Measurements from ENCODE around the gene AFAP1L2. TPM values are rescaled to one million over a fixed set of nuclear protein-coding genes. Genes with fewer than 3 reads are reported as not detected.

Gene AFAP1L2
- total RNA-seq, 1 experiment from 2014 or later = 170 TPM

DNA sequence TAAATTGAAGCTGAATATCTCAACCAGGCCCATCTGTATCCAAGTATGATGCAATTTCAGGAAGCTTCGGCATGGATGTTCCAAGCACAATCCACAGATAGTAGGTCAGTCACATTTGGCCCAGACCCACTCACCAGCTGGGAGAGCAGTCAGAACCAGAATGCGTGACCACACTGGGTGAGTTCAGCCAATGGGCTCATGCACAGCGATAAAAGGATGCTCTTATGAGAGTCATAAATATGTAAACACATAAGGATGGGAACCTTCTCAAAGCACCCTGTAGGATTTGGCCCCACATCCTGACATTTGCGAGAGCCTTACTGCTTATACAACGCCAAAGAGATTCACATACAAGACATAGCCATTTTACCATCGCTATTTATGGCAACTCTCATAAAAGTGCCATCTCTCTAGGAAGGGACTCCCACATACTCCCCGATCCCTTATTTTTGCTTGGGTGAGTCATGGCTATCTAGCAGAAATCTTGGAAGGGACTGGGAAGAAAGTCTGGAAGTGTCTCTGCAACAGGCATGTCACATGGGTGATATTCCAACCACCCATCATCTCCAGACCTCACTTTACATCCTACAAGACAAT is 3.0 kb downstream of the AFAP1L2 start:
- ChIA-PET CTCF (interaction anchor here (1.1 kb wide), 1 partner anchor 27 kb away, joined by 3 read pairs; no protein-coding TSS in a partner anchor), POLR2A (no interaction called here)
- ATAC-seq = no peak
- intact Hi-C loops (cut with micrococcal nuclease; ENCODE audit: unreplicated experiment) (loop anchor here (5.0 kb wide), 1 partner anchor 94 kb away; no protein-coding TSS in a partner anchor), in situ Hi-C loops (cut with HindIII; ENCODE audit: low pct_unique_long_range_greater_than_20kb, low sequenced_read_pairs) (no loop called here)
- TF ChIP-seq SIN3A (IDR thresholded peaks at IDR 0.05; ENCODE audit: borderline replicate concordance, insufficient read depth, low read depth, low read length) (no peak), POLR2AphosphoS5 (IDR thresholded peaks at IDR 0.05; ENCODE audit: low read depth, low read length) (no peak)
- TF ChIP-seq, protein P1, sequence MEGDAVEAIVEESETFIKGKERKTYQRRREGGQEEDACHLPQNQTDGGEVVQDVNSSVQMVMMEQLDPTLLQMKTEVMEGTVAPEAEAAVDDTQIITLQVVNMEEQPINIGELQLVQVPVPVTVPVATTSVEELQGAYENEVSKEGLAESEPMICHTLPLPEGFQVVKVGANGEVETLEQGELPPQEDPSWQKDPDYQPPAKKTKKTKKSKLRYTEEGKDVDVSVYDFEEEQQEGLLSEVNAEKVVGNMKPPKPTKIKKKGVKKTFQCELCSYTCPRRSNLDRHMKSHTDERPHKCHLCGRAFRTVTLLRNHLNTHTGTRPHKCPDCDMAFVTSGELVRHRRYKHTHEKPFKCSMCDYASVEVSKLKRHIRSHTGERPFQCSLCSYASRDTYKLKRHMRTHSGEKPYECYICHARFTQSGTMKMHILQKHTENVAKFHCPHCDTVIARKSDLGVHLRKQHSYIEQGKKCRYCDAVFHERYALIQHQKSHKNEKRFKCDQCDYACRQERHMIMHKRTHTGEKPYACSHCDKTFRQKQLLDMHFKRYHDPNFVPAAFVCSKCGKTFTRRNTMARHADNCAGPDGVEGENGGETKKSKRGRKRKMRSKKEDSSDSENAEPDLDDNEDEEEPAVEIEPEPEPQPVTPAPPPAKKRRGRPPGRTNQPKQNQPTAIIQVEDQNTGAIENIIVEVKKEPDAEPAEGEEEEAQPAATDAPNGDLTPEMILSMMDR (IDR thresholded peaks at IDR 0.05) = no peak
- Histone ChIP-seq H3K27ac (ENCODE audit: low read length) (peak overlapping the region; percentile 95), H3K36me3 (ENCODE audit: control insufficient read depth, insufficient read depth, low read length) (no peaks in the 10 kb centered on the region), H3K27me3 (ENCODE audit: control insufficient read depth, insufficient read depth, low read length) (no peaks in the 10 kb centered on the region), H3K4me1 (ENCODE audit: control insufficient read depth, insufficient read depth, low read length) (peaks cover 73% of the 10 kb centered on the region), H3K9me3 (ENCODE audit: control insufficient read depth, insufficient read depth, low read depth, low read length) (no peaks in the 10 kb centered on the region), H3K4me3 (ENCODE audit: low read depth in 2 of 2, low read length in 2 of 2) (peak overlapping the region; percentile 12 to 77)
- no peak for DNase-seq (ENCODE audit: low read depth, low spot score)
- BruUV-seq (replicated peaks) = no TSS peak

DNA sequence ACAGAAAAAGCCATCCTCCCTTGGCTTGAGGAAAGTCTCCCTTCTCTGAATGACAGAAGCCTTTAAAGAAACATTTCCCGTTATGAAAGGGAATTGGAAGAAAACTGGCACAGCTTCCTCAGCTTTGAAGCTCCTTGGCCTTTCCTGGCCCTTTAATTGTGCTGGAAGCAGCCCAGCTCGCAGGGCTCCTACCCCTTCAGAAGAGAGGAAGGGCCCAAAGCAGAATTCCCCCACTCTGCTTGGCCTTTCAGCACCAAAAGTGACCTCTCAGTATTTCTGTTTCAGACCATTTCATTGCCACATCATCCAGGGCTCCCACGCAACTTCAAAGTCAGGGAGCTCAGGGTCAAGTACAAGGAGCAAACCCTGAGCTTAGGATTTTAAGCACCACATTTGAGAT is 4.2 kb downstream of the AFAP1L2 start:
- DNase-seq (ENCODE audit: low read depth, low spot score) = no peak
- TF ChIP-seq TCF7L2 (IDR thresholded peaks at IDR 0.05; ENCODE audit: low read depth, low read length) = peak; percentile 69
- TF ChIP-seq SIN3A (IDR thresholded peaks at IDR 0.05; ENCODE audit: borderline replicate concordance, insufficient read depth, low read depth, low read length) = no peak
- TF ChIP-seq, protein P1 (IDR thresholded peaks at IDR 0.05) = no peak
- in situ Hi-C loops (cut with HindIII; ENCODE audit: low pct_unique_long_range_greater_than_20kb, low sequenced_read_pairs) = no loop called here
- no peak overlapping the region for H3K4me3 ChIP-seq (ENCODE audit: low read depth in 2 of 2, low read length in 2 of 2)
- no peaks in the 10 kb centered on the region for H3K9me3 ChIP-seq (ENCODE audit: control insufficient read depth, insufficient read depth, low read depth, low read length)
- no TSS peak for BruUV-seq (replicated peaks)
- ATAC-seq = no peak
- H3K36me3 ChIP-seq (ENCODE audit: control insufficient read depth, insufficient read depth, low read length) = no peaks in the 10 kb centered on the region
- intact Hi-C loops (cut with micrococcal nuclease; ENCODE audit: unreplicated experiment) = loop anchor here (5.0 kb wide), 1 partner anchor 93 kb away; no protein-coding TSS in a partner anchor
- ChIA-PET CTCF (no interaction called here), POLR2A (no interaction called here)
- H3K27ac ChIP-seq (ENCODE audit: low read length) = peak overlapping the region; percentile 95
- H3K27me3 ChIP-seq (ENCODE audit: control insufficient read depth, insufficient read depth, low read length) = no peaks in the 10 kb centered on the region
- peaks cover 77% of the 10 kb centered on the region for H3K4me1 ChIP-seq (ENCODE audit: control insufficient read depth, insufficient read depth, low read length)

DNA sequence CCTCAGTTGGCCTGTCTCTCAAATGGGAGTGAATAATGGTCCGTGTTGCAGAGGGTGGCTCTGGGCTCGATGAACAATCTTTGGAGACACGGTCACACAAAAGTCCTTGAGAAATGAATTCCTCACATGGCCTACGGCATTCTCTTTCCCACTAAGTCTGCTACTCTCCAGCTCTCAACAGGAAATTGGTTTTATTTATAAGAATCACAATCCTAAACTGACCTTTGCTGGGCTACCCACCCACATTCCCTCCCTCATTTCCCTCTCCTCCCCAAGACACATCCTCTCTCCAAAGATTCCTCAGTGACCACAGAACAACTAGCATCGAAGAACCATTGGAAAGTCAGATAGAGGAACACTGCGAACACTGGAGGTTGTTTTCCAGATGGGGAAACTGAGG is 4.7 kb downstream of the AFAP1L2 start:
- Histone ChIP-seq H3K27ac (ENCODE audit: low read length) (peak overlapping the region; percentile 95), H3K27me3 (ENCODE audit: control insufficient read depth, insufficient read depth, low read length) (no peaks in the 10 kb centered on the region), H3K4me1 (ENCODE audit: control insufficient read depth, insufficient read depth, low read length) (peaks cover 82% of the 10 kb centered on the region), H3K36me3 (ENCODE audit: control insufficient read depth, insufficient read depth, low read length) (no peaks in the 10 kb centered on the region), H3K4me3 (ENCODE audit: low read depth in 2 of 2, low read length in 2 of 2) (no peak overlapping the region), H3K9me3 (ENCODE audit: control insufficient read depth, insufficient read depth, low read depth, low read length) (no peaks in the 10 kb centered on the region)
- CTCF ChIA-PET = no interaction called here
- ATAC-seq = no peak
- intact Hi-C loops (cut with micrococcal nuclease; ENCODE audit: unreplicated experiment) (no loop called here), in situ Hi-C loops (cut with HindIII; ENCODE audit: low pct_unique_long_range_greater_than_20kb, low sequenced_read_pairs) (no loop called here)
- POLR2A ChIA-PET = no interaction called here
- no TSS peak for BruUV-seq (replicated peaks)
- no peak for TF ChIP-seq TCF7L2 (IDR thresholded peaks at IDR 0.05; ENCODE audit: low read depth, low read length)
- no peak for TF ChIP-seq POLR2AphosphoS5 (IDR thresholded peaks at IDR 0.05; ENCODE audit: low read depth, low read length)
- TF ChIP-seq, protein P1 (IDR thresholded peaks at IDR 0.05) = no peak
- TF ChIP-seq, protein P2, sequence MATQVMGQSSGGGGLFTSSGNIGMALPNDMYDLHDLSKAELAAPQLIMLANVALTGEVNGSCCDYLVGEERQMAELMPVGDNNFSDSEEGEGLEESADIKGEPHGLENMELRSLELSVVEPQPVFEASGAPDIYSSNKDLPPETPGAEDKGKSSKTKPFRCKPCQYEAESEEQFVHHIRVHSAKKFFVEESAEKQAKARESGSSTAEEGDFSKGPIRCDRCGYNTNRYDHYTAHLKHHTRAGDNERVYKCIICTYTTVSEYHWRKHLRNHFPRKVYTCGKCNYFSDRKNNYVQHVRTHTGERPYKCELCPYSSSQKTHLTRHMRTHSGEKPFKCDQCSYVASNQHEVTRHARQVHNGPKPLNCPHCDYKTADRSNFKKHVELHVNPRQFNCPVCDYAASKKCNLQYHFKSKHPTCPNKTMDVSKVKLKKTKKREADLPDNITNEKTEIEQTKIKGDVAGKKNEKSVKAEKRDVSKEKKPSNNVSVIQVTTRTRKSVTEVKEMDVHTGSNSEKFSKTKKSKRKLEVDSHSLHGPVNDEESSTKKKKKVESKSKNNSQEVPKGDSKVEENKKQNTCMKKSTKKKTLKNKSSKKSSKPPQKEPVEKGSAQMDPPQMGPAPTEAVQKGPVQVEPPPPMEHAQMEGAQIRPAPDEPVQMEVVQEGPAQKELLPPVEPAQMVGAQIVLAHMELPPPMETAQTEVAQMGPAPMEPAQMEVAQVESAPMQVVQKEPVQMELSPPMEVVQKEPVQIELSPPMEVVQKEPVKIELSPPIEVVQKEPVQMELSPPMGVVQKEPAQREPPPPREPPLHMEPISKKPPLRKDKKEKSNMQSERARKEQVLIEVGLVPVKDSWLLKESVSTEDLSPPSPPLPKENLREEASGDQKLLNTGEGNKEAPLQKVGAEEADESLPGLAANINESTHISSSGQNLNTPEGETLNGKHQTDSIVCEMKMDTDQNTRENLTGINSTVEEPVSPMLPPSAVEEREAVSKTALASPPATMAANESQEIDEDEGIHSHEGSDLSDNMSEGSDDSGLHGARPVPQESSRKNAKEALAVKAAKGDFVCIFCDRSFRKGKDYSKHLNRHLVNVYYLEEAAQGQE (IDR thresholded peaks at IDR 0.05; ENCODE audit: insufficient read depth in 1 of 2, low read depth in 2 of 2, low read length in 1 of 2) = no peak
- TF ChIP-seq SIN3A (IDR thresholded peaks at IDR 0.05; ENCODE audit: borderline replicate concordance, insufficient read depth, low read depth, low read length) = no peak
- DNase-seq (ENCODE audit: low read depth, low spot score) = no peak

Measured in Panc1 (cell line).